Measurements from ENCODE around the gene ANKRD11. TPM values are rescaled to one million over a fixed set of nuclear protein-coding genes. Genes with fewer than 3 reads are reported as not detected.
"Not testable (repeated sequence)": the region's sequence is repeated elsewhere in the genome, so short reads cannot be mapped to it uniquely, and the experiment has no call there.

Gene ANKRD11
- total RNA-seq, 1 donor from 2014 or later: 140 TPM

DNA sequence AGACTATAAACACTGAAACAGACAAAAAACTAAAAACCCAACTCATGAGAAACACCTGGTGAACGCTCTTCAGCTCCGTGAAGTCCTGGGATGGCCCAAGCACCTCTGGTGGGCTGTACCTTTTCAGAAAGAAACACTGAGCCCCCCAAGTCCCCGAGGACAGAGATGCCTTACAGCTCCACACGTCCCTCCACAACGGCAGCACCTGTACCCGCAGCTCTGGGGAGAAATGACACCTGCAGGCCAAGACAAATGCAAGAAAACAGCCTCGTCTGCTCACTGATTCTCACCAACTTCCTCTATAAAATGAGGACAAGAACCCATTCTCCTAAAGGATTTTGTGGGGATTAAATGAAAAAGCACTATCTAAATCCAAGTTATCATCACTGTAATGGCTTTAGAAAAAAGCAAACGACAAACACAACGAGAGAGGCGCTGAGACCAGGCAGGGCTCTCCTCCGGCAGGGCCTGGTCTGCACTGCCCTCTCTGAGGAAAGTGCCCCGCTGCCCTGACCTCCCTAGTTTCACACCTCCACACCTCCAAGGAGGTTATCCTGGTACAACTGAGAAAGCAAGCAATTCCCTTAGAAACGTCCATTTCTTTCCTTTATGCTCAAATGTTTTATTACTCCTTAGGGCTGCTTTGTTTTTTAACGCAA, 158.0 kb downstream of the ANKRD11 start:
- intact Hi-C loops (cut with DNase I): loop anchor here (10.0 kb wide), 1 partner anchor 162 kb away; the partner anchor contains the start of gene ANKRD11
- DNase-seq (ENCODE audit: low spot score) (no peak), ATAC-seq (no peak)

DNA sequence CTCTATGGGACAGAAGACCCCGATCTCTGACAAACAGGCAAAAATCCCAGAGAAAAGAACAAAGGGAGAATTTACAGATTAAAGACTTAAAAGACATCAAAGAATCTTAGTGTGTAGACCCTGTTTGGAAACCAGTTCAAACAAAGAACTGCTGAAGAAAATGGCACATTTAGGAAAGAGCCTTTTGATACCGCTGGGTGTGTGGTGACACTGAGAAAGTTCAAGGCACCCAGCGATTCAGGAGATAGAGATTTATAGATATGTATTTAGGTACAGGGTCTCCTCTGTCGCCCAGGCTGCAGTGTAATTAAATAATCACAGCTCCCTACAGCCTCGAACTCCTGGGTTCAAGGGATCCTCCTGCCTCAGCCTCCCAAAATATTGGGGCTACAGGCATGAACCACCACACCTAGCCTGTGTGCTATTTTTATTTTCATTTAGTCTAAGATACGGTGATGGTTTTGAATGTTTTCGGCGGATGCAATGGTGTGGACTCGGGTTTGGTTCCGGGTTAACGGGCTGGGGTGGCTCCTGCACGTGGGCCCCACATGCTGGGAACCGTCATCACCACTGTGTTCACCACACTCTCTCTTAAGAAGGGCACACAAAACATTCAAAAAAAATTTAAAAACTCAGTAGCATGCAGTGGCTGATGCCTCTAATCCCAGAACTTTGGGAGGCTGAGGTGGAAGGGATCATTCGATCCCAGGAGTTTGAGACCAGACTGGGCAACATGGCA, 158.8 kb downstream of the ANKRD11 start:
- intact Hi-C loops (cut with DNase I): loop anchor here (10.0 kb wide), 1 partner anchor 163 kb away; the partner anchor contains the start of gene ANKRD11
- ATAC-seq (no peak), DNase-seq (ENCODE audit: low spot score) (no peak)

DNA sequence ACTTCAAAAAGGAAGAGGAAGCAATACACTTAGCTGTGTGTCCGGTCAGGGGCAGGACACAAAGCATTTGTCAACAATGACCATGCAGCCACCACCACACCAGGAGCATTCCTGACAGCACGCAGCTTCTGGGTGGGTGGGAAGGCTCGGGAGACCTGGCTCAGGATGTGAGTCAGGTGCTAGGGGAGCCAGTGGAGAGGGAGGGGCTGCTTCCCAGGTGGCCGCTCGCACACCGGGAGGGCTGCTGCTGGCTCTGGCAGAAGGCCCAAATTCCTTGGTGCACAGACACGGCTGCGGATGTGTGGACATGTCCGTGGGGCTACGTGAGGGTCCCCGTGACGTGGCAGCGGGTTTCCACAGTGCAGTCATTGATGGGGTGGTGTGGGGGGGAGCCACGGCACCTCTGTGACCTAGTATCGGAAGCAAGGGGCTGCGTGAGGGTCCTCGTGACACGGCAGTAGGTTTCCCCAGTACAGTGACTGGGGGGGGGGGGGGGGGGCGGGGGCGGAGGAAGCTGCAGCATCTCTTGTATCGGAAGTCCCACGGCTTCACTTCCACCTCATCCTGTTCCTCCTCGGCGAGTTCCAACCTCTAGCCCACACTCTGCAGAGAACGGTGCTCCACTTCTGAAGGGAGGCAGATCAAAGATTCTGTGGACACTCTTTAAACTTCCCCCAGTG, 160.0 kb downstream of the ANKRD11 start:
- intact Hi-C loops (cut with DNase I): loop anchor here (10.0 kb wide), 1 partner anchor 164 kb away; the partner anchor contains the start of gene ANKRD11
- no peak for DNase-seq (ENCODE audit: low spot score)
- ATAC-seq: no peak

DNA sequence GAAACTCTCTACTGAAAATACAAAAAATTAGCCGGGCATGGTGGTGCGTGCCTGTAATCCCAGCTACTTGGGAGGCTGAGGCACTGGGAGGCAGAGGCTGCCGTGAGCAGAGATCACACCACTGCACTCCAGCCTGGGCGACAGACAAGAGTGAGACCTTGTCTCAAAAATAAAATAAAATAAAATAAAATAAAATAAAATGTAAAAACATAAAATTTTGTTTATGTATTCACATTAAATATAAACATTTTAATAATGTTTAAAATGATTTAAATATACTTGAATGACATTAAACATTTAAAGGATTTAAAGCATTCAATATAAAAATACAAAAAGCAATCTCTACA, 160.6 kb downstream of the ANKRD11 start:
- not testable (repeated sequence) for ATAC-seq
- DNase-seq (ENCODE audit: low spot score): peak; percentile 10
- intact Hi-C loops (cut with DNase I): loop anchor here (10.0 kb wide), 1 partner anchor 165 kb away; the partner anchor contains the start of gene ANKRD11

DNA sequence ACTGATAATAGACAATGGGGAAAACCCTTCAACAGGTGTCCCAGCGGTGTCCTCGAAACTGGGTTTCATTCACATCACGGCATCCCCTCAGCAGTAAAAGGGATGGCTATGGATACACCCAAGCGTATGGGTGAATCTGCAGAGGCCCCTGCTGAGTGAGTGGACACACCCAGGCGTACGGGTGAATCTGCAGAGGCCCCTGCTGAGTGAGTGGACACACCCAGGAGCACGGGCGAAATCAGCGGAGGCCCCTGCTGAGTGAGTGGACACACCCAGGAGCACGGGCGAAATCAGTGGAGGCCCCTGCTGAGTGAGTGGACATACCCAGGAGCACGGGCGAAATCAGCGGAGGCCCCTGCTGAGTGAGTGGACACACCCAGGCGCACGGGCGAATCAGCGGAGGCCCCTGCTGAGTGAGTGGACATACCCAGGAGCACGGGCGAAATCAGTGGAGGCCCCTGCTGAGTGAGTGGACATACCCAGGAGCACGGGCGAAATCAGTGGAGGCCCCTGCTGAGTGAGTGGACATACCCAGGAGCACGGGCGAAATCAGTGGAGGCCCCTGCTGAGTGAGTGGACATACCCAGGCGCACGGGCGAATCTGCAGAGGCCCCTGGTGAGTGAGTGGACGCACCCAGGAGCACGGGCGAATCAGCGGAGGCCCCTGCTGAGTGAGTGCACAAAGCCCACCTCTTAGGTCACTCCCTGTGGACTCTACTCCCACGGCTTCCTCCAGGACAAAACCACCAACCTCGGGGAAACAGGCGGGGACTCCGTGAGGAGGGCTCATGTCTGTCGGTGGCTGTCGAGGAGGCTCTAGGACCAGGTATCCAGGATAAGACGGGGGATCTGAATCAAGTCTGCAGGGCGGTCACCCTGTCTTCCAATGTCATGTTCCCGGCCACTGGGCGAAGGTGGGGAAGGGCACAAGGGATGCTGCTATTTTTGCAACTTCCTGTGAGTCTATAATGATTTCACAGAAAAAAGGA, 161.7 kb downstream of the ANKRD11 start:
- ATAC-seq; intact Hi-C loops (cut with DNase I): not testable (repeated sequence)
- peak; percentile 55 for DNase-seq (ENCODE audit: low spot score)

DNA sequence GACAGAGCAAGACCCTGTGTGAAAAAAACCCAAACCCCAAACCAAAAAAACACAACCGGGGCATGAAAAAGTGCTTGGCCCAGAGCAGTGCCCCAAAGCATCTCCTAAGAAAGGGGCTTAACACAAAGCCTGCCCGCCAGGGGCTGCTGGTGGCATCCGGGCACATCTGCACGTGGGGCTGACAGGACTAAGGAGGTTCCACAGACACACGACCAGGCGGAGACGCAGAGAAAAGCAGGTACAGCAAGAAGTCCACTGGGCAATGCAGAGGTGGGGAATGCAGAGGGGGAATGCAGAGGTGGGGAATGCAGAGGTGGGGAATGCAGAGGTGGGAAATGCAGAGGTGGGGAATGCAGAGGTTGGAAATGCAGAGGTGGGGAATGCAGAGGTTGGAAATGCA, 163.6 kb downstream of the ANKRD11 start:
- intact Hi-C loops (cut with DNase I): no loop called here
- DNase-seq (ENCODE audit: low spot score) (peak; percentile 49), ATAC-seq (no peak)

DNA sequence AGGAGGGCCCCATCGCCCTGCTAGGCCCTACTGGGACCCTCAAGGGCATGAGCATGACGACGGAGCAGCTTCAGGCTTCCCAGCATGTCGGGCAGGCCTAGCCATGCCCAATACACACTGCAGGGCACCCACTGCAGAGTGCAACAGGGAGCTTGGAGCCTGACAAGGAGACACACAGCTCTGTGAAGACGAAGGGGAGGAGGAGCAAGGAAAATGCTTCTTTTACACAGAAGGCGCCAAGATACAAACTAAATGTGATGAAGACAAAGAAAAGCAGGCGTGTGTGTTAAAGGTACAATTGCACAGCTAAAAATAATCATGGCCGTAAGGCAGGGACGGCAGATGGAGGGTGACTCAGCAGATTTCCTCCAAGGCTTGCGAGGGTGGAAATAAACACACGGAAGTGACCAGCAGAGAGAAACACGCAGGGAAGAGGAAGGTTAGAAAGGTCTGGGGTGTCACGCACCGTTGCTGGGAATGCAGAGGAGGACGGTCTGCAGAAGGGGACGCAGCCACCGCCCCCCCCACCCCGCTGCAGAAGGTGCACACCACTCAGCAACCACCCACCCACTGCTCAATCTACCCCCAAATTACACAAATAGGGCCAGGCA, 164.4 kb downstream of the ANKRD11 start:
- intact Hi-C loops (cut with DNase I): no loop called here
- DNase-seq (ENCODE audit: low spot score) (peak; percentile 69), ATAC-seq (peak; percentile 83)

DNA sequence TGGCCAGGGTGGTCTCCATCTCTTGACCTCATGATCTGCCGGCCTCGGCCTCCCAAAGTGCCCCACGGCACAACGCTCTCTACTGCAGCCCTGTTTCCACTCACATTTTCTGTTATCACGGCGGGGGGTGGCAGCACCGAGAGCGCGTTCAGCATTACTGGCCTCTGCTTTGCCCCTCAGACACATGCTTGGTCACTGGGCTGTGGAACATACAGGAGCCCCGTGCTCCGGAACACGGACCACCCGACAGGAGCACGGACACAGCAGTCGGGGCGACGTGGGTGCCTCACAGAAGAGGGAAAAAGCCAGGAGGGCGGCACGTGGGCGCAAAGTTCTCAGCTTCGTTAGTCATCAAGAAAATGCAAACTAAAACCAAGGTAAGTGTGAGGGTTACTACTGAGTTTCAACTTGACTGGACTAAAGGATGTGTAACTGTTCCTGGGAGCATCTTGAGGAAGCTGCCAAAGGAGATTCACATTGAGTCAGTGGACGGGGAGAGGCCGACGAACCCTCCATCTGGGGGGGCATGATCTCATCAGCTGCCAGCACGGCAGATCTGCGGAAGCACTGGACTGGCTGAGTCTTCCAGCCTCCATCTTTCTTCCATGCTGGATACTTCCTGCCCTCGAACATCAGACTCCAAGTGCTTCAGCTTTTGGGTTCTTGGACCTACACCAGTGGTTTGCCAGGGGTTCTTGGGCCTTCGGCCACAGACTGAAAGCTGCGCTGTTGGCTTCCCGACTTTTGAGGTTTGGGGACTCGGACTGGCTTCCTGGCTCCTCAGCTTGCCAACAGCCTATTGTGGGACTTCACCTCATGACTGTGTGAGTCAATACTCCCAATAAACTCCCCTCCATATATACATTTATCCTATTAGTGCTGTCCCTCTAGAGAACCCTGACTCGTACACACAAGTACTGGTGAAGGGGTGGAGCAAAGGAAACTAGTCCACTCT, 166.0 kb downstream of the ANKRD11 start:
- DNase-seq (ENCODE audit: low spot score) (no peak), ATAC-seq (no peak)
- intact Hi-C loops (cut with DNase I): no loop called here

DNA sequence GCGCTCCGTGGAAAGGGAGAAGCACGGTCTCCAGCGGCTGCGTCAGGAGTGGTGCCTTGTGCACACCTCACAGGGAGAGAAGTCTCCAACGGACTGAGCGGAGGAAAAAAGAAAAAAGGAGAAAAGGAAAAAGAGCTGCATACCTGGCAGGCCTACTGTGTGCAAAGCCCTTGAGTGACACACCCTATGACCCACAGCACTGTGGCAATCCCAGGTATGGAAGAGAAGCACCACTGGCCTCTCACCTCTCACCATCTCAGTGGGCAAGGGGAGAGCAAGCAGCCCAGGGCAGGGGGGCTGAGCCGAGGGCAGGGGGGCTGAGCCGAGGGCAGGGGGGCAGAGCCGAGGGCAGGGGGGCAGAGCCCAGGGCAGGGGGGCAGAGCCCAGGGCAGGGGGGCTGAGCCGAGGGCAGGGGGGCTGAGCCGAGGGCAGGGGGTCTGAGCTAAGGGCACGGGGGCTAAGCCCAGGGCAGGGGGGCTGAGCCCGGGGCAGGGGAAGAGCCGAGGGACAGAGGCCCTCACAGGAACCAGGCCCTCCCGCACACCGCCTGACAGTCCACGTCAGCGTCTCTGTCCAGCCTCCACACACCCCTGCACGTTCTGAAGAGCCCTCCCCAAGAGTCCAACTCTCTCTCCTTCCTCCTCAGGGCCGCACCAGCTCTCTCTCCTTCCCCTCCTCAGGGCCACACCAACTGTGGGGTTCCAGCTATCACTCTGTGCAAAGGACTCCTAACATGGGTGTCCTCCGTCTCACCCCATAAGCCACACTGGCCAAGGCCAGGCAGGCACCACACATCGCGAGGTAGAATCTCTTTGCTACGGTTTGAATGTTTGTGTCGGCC, 167.0 kb downstream of the ANKRD11 start:
- ATAC-seq (no peak), DNase-seq (ENCODE audit: low spot score) (no peak)
- intact Hi-C loops (cut with DNase I): no loop called here

DNA sequence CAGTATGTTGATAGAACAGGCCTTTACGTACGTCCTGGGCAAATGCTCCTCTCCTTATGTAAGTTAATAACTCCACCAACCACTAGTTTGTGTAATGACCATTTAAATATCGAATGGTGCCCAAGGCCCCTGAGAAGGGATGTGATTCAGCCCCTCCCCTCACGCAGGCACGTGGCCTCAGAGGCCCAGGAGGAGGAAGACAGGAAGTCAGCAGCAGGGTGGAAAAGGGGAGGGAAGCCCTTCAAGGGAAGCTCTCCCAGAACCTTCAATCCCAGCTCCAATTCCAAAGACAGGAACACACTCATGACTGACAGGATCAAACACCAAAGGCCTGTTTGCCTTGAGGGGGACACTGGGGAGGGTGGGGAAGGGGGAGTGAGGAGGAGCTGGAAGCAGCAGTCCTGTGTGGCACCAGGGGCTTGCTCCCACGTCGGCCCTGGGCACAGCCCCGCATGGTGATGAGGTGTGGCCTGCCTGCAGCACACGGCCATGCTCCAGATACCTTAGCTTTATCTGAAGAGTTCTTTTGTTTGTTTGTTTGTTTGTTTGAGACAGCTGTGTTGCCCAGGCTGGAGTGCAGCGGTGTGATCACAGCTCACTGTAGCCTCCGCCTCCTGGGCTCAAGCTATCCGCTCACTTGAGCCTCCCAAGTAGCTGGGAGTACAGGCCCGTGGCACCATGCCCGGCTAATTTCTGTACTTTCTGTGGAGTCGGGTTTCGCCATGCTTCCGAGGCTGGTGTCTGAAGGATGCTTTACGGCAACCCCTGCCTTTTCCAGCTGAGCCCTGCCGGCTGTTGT, 167.8 kb downstream of the ANKRD11 start:
- intact Hi-C loops (cut with DNase I): no loop called here
- ATAC-seq: peak; percentile 29
- DNase-seq (ENCODE audit: low spot score): no peak

DNA sequence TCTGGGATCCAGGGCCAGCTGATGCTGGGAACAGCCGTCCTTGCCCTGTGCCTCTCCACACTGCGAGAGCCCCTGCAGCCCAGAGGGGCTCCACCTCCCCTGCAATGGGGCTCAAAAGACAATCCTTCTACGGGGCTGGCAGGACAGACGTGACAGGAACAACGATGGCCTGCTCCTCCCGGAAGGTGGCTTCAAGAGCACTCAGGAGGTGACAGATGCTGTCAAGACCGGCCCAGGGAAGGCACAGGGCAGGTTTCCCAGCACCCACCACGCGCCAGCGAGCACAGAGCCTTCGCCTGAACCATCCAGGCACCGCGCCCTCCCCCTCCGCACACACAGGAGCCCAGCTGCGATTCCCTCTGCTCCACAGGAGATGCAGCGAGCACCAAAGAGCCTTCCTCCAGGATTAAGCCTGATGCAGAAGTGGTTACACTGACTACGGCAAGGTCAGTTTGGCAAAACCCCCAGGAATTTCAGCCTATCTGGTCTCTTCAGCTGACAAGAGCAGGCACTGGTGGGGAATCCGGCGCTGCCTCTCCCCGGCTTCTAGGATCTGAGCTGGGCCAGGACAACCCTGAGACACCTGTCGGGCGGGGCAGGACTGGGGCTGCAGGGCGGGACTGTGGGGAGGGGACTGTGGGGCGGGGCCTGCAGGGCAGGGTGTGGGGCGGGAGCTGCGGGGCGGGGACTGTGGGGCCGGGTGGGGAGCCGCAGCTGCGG, 169.4 kb downstream of the ANKRD11 start:
- ATAC-seq (peak; percentile 24), DNase-seq (ENCODE audit: low spot score) (no peak)
- intact Hi-C loops (cut with DNase I): no loop called here

DNA sequence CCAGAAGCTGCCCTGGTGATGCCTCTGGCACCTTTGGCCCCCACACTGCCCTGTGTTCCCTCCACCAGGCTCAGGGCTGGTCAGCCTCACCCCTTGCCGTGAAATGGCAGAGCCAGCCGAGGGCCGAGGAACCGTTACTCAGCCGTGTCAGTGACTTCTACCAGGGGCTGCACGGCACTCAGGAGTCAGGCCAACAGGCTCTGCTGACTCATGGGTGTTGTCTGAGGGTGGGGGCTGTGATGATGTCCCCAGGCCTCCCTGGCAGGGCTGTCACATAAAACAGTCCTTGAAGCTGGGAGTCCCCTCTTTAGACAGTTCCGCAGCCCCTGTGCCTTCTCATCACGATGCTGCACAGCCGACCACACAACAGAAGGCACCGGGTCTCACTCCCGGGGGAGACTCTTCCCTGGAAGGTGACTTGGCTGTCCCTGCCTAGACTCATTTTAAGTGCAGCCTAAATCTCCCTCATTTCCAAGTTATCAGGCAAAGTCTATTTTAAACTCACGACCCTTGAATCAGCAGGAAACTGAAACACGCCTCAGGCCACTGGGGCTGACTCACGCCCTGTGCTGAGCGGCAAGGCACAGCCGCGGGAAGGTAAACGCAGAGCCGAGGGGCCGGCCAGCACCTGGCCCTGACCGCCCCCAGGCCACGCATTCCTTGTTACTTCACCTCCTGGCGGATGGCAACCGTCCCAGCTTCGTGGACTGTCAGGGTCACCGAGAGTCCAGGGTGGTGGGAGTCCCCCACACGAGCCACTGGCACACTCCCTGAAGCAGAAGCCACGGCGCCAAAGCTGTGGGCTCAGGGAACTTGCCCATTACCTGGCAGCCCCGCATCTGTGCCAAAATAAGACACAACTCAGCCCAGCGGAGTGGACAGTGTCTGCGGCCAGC, 170.2 kb downstream of the ANKRD11 start:
- intact Hi-C loops (cut with DNase I): no loop called here
- DNase-seq (ENCODE audit: low spot score) (no peak), ATAC-seq (peak; percentile 70)

DNA sequence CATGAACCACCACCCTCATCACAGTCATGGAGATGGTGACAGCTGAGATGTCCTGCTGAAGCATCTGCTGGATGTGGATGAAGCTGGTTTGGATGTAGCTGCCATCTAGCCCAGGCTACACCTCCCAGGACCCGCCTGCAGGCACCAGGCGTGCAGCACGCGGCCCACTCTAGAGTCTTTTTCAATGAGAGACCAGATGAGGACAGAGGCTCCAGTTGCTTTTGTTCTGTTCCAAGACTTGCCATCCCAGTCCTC, 170.8 kb downstream of the ANKRD11 start:
- ATAC-seq: no peak
- DNase-seq (ENCODE audit: low spot score): no peak
- intact Hi-C loops (cut with DNase I): no loop called here

DNA sequence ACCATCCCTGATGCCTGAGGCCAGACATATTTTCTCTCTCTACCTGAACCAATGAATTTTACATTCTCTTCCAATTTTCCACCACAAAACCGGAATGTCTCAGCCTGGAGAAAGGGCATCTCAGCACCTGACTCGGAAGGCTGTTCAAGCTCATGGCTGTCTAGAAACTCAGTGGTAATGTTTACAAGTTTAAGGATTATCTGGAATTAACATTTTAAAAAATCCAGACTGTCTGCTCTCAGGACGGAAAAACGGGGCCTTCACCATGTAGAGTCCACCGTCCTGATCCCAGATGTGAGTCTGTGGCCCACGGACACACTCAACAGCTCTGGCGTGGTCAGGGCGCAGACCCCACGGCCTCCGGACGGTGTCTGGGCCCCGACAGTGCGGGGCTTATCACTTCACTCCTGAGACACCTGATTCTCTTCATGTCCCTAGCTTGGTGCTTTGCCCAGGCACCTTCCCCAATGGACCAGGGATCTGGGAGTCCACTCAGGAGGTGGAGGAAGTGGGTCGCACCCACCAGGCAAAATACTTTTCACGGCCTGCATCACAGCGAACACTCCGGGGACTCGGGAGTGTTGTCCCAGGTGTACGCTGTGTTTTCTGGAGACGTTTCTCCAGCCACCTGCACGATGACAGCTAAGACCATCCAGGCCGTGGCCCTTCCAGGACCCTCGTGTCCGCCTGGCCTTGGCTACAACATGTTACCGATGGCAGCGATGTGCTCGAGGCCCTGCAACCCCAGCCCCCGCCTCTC, 171.3 kb downstream of the ANKRD11 start:
- intact Hi-C loops (cut with DNase I): no loop called here
- ATAC-seq (no peak), DNase-seq (ENCODE audit: low spot score) (no peak)
